Panc1 (cell line): Measurements from ENCODE around the gene TCF3. TPM values are rescaled to one million over a fixed set of nuclear protein-coding genes. Genes with fewer than 3 reads are reported as not detected.

Experiments
- ATAC-seq: fragments of 200-7000 bp; cut with Tn5 transposase; 2 replicates; pipeline ENCODE4 v1.9.1; 2020; ENCODE audit warnings: mild to moderate bottlenecking, moderate library complexity
- BruUV-seq: library from RNA; stranded (reverse); fragments of 400-500 nt; replicated peaks from 2 replicates; lab custom pipeline; 2021; lab: Mats Ljungman, UMichigan
- CTCF ChIA-PET: fragments of 300-600 bp; sonication (Branson Sonifier 250); formaldehyde crosslinking; loops from one replicate; lab custom pipeline; 2022; ENCODE audit warnings: antibody characterized with exemption; lab: Charles Lee
- POLR2A ChIA-PET: fragments of 300-600 bp; sonication (Branson Sonifier 250); formaldehyde crosslinking; loops from one replicate; lab custom pipeline; 2022; ENCODE audit warnings: antibody characterized with exemption; lab: Charles Lee
- DNase-seq: peaks from one replicate; pipeline ENCODE4 v3.0.0-alpha.2; 2010; ENCODE audit warnings: low read depth, low spot score
- H3K27ac ChIP-seq: 2 replicates; pipeline ENCODE4 v1.5.1; 2011; ENCODE audit warnings: mild to moderate bottlenecking, low read length, inconsistent platforms
- H3K27me3 ChIP-seq: fragments of 200-500 bp; sonication (Bioruptor generic); 2 replicates; pipeline ENCODE4 v1.6.0; 2014; ENCODE audit warnings: low read length, inconsistent platforms; ENCODE audit not compliant: control insufficient read depth, insufficient read depth
- H3K36me3 ChIP-seq: fragments of 200-500 bp; sonication (Bioruptor generic); 2 replicates; pipeline ENCODE4 v1.5.1; 2014; ENCODE audit warnings: inconsistent platforms, mild to moderate bottlenecking, low read length, moderate library complexity; ENCODE audit not compliant: control insufficient read depth, insufficient read depth
- H3K4me1 ChIP-seq: 2 replicates; pipeline ENCODE4 v1.5.1; 2011; ENCODE audit warnings: inconsistent platforms, mild to moderate bottlenecking, low read length, moderate library complexity; ENCODE audit not compliant: control insufficient read depth, insufficient read depth
- H3K4me3 ChIP-seq, 2 experiments: 2 replicates each; pipeline ENCODE4 v1.5.1; 2011 to 2012; ENCODE audit warnings: low read depth in 2 of 2, low read length in 2 of 2, mild to moderate bottlenecking in 2 of 2, inconsistent platforms in 1 of 2, moderate library complexity in 1 of 2
- H3K9me3 ChIP-seq: fragments of 200-500 bp; sonication (Bioruptor generic); 2 replicates; pipeline ENCODE4 v1.5.1; 2014; ENCODE audit warnings: low read depth, mild to moderate bottlenecking, inconsistent platforms, low read length, moderate library complexity; ENCODE audit not compliant: control insufficient read depth, insufficient read depth
- POLR2AphosphoS5 ChIP-seq: IDR thresholded peaks from 2 replicates; pipeline ENCODE4 v1.6.1; 2012; ENCODE audit warnings: mild to moderate bottlenecking, low read depth, low read length, moderate library complexity
- SIN3A ChIP-seq: IDR thresholded peaks from 2 replicates; pipeline ENCODE4 v1.6.1; 2012; ENCODE audit warnings: low read depth, mild to moderate bottlenecking, low read length, moderate library complexity, borderline replicate concordance; ENCODE audit not compliant: insufficient read depth
- TCF7L2 ChIP-seq: IDR thresholded peaks from 2 replicates; pipeline ENCODE4 v1.6.1; 2011; ENCODE audit warnings: mild to moderate bottlenecking, low read depth, low read length, inconsistent platforms
- in situ Hi-C: cut with HindIII; loops from 2 replicates; pipeline ENCODE4 v1.10.0; 2016; ENCODE audit warnings: low sequenced_read_pairs, low pct_unique_long_range_greater_than_20kb
- intact Hi-C: fragments of 100-400 bp; cut with micrococcal nuclease; formaldehyde crosslinking; loops from one replicate; pipeline ENCODE4 v1.10.0; 2022; ENCODE audit not compliant: unreplicated experiment
- total RNA-seq: library from RNA; stranded (reverse); gene quantifications from one replicate; pipeline ENCODE4 v1.2.1, GENCODE V29; 2021; ENCODE audit not compliant: unreplicated experiment
- TF ChIP-seq, protein P1 (sequence below), 2 experiments: IDR thresholded peaks; 2 replicates each; pipeline ENCODE4 v1.6.1; 2011 to 2012; ENCODE audit warnings: low read depth in 2 of 2, control low read depth in 1 of 2, low read length in 1 of 2, mild to moderate bottlenecking in 1 of 2, moderate library complexity in 1 of 2; ENCODE audit not compliant: insufficient read depth in 1 of 2
- TF ChIP-seq, protein P2 (sequence below): fragments of 450-650 bp; IDR thresholded peaks from 2 replicates; pipeline ENCODE4 v1.5.1; 2017; ENCODE audit warnings: mild to moderate bottlenecking

The TCF3 gene
- total RNA-seq, 1 experiment from 2014 or later: 175 TPM

DNA sequence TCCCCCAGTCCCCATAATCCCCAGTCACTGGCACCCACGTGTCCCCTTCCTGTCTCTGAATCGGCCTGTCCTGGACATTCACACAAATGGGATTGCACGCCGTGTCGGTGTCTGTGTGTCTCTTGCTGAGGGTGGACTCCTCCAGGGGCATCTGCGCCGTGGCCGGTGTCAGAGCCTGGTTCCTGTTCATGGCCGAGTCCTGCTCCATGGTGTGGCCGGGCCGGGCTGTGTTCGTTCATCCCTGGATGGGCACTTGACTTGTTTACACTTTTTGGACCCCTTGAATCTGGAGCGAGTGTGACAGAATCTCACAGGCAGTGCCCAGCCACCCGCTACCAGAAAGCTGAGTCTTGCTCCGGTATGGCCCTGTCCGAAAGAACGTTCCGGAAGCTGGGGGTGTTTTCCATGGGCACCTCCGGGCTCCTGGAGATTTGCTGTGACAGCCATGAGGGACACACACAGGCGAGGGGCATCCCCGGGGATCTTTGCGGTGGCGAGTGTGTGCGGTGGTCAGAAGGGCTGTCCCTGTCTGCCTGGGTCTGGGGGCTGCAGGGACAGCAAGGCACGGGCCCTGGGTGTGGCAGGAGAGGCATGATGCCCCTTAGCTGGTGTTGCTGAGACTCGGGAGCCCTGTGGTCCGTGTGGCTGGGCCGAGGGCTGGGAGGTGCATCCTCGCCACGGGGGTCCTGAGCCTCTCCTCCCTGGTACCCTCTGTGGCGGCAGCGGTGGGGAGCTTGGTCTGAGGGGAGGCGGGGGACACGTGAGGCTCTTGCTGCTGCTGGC is 77.9 kb downstream of the TCF3 start:
- DNase-seq (no peak), ATAC-seq (no peak)
- no TSS peak for BruUV-seq
- intact Hi-C loops: no loop called here
- ChIA-PET CTCF (no interaction called here), POLR2A (no interaction called here)
- no peaks in the 10 kb centered on the region for H3K27me3 ChIP-seq
- in situ Hi-C loops: no loop called here
- H3K9me3 ChIP-seq: no peaks in the 10 kb centered on the region
- TF ChIP-seq SIN3A (no peak), POLR2AphosphoS5 (no peak), TCF7L2 (no peak)
- TF ChIP-seq, protein P1, sequence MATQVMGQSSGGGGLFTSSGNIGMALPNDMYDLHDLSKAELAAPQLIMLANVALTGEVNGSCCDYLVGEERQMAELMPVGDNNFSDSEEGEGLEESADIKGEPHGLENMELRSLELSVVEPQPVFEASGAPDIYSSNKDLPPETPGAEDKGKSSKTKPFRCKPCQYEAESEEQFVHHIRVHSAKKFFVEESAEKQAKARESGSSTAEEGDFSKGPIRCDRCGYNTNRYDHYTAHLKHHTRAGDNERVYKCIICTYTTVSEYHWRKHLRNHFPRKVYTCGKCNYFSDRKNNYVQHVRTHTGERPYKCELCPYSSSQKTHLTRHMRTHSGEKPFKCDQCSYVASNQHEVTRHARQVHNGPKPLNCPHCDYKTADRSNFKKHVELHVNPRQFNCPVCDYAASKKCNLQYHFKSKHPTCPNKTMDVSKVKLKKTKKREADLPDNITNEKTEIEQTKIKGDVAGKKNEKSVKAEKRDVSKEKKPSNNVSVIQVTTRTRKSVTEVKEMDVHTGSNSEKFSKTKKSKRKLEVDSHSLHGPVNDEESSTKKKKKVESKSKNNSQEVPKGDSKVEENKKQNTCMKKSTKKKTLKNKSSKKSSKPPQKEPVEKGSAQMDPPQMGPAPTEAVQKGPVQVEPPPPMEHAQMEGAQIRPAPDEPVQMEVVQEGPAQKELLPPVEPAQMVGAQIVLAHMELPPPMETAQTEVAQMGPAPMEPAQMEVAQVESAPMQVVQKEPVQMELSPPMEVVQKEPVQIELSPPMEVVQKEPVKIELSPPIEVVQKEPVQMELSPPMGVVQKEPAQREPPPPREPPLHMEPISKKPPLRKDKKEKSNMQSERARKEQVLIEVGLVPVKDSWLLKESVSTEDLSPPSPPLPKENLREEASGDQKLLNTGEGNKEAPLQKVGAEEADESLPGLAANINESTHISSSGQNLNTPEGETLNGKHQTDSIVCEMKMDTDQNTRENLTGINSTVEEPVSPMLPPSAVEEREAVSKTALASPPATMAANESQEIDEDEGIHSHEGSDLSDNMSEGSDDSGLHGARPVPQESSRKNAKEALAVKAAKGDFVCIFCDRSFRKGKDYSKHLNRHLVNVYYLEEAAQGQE (IDR thresholded peaks at IDR 0.05; ENCODE audit: insufficient read depth in 1 of 2, low read depth in 2 of 2, low read length in 1 of 2): no peak
- TF ChIP-seq, protein P2, sequence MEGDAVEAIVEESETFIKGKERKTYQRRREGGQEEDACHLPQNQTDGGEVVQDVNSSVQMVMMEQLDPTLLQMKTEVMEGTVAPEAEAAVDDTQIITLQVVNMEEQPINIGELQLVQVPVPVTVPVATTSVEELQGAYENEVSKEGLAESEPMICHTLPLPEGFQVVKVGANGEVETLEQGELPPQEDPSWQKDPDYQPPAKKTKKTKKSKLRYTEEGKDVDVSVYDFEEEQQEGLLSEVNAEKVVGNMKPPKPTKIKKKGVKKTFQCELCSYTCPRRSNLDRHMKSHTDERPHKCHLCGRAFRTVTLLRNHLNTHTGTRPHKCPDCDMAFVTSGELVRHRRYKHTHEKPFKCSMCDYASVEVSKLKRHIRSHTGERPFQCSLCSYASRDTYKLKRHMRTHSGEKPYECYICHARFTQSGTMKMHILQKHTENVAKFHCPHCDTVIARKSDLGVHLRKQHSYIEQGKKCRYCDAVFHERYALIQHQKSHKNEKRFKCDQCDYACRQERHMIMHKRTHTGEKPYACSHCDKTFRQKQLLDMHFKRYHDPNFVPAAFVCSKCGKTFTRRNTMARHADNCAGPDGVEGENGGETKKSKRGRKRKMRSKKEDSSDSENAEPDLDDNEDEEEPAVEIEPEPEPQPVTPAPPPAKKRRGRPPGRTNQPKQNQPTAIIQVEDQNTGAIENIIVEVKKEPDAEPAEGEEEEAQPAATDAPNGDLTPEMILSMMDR: no peak
- H3K27ac ChIP-seq: no peak overlapping the region
- no peak overlapping the region for H3K4me3 ChIP-seq
- H3K36me3 ChIP-seq: no peaks in the 10 kb centered on the region
- no peaks in the 10 kb centered on the region for H3K4me1 ChIP-seq

DNA sequence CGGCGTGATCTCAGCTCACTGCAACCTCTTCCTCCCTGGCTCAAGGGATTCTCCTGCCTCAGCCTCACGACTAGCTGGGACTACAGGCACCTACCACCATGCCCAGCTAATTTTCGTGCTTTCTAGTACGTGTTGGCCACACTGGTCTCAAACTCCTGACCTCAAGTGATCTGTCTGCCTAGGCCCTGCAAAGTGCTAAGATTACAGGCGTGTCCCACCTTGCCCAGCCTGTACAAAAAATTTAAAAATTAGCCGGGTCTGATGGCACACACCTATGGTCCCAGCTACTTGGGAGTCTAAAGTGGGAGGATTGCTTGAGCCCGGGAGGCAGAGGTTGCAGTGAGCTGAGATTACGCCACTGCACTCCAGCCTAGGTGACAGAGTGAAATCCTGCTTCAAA is 79.6 kb downstream of the TCF3 start:
- in situ Hi-C loops: no loop called here
- no peak overlapping the region for H3K27ac ChIP-seq
- no peaks in the 10 kb centered on the region for H3K27me3 ChIP-seq
- H3K4me1 ChIP-seq: no peaks in the 10 kb centered on the region
- no peak for TF ChIP-seq TCF7L2
- TF ChIP-seq SIN3A: no peak
- TF ChIP-seq POLR2AphosphoS5: no peak
- TF ChIP-seq, protein P1 (IDR thresholded peaks at IDR 0.05; ENCODE audit: insufficient read depth in 1 of 2, low read depth in 2 of 2, low read length in 1 of 2): no peak
- TF ChIP-seq, protein P2: no peak
- intact Hi-C loops: no loop called here
- BruUV-seq: no TSS peak
- no peak for DNase-seq
- CTCF ChIA-PET: no interaction called here
- no peaks in the 10 kb centered on the region for H3K9me3 ChIP-seq
- ATAC-seq: no peak
- POLR2A ChIA-PET: no interaction called here
- H3K36me3 ChIP-seq: no peaks in the 10 kb centered on the region
- H3K4me3 ChIP-seq: no peak overlapping the region
